ENCODE data around the gene DENND2D.

Gene DENND2D

DNA sequence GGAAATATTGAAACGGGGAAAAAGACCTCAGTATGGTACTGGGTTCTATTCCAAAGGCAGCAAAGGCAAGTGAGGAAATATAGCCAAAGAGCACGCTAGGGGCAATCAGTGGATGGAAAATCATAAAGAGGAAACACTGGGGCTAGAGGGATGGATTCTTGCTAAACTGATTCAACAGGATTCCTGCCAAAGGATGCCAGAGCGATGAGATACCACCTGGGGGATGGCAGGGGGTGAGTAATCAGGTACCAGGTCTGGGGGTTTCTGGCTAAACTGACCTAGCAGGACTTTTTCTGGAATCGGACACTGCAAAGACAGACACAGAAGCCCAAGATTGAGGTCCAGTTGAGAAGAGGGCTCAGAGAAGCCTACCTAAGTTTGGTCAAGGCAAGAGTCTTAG lies 33.8 kb upstream of the DENND2D start:
- TF ChIP-seq TCF12 (IDR thresholded peaks at IDR 0.05; ENCODE audit: low read depth) (no peak), FOXM1 (IDR thresholded peaks at IDR 0.05; ENCODE audit: borderline replicate concordance, low read depth) (no peak), CREB1 (IDR thresholded peaks at IDR 0.05; ENCODE audit: low read depth) (no peak), EP300 (IDR thresholded peaks at IDR 0.05; ENCODE audit: borderline replicate concordance) (no peak), NFIC (IDR thresholded peaks at IDR 0.05) (no peak), CEBPB (IDR thresholded peaks at IDR 0.05) (no peak), EGR1 (IDR thresholded peaks at IDR 0.05) (no peak), RAD21 (IDR thresholded peaks at IDR 0.05; ENCODE audit: low read depth) (no peak), YY1 (IDR thresholded peaks at IDR 0.05; ENCODE audit: low read depth) (no peak), TAF1 (IDR thresholded peaks at IDR 0.05; ENCODE audit: low read depth) (no peak), TEAD4 (IDR thresholded peaks at IDR 0.05) (no peak)
- TF ChIP-seq, protein P1, sequence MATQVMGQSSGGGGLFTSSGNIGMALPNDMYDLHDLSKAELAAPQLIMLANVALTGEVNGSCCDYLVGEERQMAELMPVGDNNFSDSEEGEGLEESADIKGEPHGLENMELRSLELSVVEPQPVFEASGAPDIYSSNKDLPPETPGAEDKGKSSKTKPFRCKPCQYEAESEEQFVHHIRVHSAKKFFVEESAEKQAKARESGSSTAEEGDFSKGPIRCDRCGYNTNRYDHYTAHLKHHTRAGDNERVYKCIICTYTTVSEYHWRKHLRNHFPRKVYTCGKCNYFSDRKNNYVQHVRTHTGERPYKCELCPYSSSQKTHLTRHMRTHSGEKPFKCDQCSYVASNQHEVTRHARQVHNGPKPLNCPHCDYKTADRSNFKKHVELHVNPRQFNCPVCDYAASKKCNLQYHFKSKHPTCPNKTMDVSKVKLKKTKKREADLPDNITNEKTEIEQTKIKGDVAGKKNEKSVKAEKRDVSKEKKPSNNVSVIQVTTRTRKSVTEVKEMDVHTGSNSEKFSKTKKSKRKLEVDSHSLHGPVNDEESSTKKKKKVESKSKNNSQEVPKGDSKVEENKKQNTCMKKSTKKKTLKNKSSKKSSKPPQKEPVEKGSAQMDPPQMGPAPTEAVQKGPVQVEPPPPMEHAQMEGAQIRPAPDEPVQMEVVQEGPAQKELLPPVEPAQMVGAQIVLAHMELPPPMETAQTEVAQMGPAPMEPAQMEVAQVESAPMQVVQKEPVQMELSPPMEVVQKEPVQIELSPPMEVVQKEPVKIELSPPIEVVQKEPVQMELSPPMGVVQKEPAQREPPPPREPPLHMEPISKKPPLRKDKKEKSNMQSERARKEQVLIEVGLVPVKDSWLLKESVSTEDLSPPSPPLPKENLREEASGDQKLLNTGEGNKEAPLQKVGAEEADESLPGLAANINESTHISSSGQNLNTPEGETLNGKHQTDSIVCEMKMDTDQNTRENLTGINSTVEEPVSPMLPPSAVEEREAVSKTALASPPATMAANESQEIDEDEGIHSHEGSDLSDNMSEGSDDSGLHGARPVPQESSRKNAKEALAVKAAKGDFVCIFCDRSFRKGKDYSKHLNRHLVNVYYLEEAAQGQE (IDR thresholded peaks at IDR 0.05; ENCODE audit: low read depth) = no peak
- TF ChIP-seq, protein P2, sequence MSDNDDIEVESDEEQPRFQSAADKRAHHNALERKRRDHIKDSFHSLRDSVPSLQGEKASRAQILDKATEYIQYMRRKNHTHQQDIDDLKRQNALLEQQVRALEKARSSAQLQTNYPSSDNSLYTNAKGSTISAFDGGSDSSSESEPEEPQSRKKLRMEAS (IDR thresholded peaks at IDR 0.05) = no peak
- TF ChIP-seq, protein P3, sequence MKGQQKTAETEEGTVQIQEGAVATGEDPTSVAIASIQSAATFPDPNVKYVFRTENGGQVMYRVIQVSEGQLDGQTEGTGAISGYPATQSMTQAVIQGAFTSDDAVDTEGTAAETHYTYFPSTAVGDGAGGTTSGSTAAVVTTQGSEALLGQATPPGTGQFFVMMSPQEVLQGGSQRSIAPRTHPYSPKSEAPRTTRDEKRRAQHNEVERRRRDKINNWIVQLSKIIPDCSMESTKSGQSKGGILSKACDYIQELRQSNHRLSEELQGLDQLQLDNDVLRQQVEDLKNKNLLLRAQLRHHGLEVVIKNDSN (IDR thresholded peaks at IDR 0.05) = no peak

DNA sequence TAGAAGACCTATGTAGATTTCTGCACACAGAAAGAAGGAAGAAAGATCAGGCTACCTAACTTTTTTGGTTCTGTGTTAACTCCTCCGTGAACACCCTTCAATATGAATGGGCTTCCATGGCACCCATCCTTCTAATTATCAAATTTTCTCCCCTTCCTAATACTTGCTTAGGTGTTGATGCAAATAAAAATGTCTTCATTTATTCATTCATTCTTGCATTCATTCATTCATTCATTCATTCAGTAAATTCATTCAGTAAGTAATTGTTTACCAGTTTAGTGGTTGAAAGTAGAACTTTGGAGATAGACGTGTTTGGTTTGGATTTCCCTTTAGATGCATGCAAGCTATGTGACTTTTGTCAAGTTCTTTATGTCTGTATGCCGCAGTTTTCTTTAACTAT lies 31.7 kb upstream of the DENND2D start:
- TF ChIP-seq FOXM1 (IDR thresholded peaks at IDR 0.05; ENCODE audit: borderline replicate concordance, low read depth) (no peak), NFIC (IDR thresholded peaks at IDR 0.05) (no peak), YY1 (IDR thresholded peaks at IDR 0.05; ENCODE audit: low read depth) (no peak), CEBPB (IDR thresholded peaks at IDR 0.05) (no peak), RAD21 (IDR thresholded peaks at IDR 0.05; ENCODE audit: low read depth) (no peak), EP300 (IDR thresholded peaks at IDR 0.05; ENCODE audit: borderline replicate concordance) (no peak), TAF1 (IDR thresholded peaks at IDR 0.05; ENCODE audit: low read depth) (no peak), TCF12 (IDR thresholded peaks at IDR 0.05; ENCODE audit: low read depth) (no peak), CREB1 (IDR thresholded peaks at IDR 0.05; ENCODE audit: low read depth) (no peak), ZBTB7A (IDR thresholded peaks at IDR 0.05; ENCODE audit: low read depth) (no peak), EGR1 (IDR thresholded peaks at IDR 0.05) (no peak), TEAD4 (IDR thresholded peaks at IDR 0.05) (no peak)
- TF ChIP-seq, protein P1 (IDR thresholded peaks at IDR 0.05; ENCODE audit: low read depth) = no peak
- TF ChIP-seq, protein P3 (IDR thresholded peaks at IDR 0.05) = no peak
- TF ChIP-seq, protein P2 (IDR thresholded peaks at IDR 0.05) = no peak

DNA sequence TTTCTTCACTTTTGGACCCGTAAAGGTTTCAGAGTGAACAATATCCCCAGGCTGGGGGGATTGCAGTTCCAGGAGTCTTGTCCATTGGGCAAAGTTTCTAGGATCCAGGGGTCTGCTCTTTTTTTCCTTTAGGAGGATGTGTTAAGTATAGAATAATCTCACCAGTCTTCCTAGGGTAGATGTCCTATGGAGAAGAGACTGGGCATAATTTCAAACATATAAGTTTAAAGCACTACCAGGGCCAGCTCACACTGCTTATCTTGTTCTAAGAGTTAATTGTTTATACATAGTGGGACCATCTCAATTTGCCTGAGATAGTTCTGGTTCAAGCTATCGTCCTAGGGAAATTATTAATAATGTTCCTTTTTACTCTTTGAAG lies 28.3 kb upstream of the DENND2D start:
- TF ChIP-seq, protein P2 (IDR thresholded peaks at IDR 0.05) = no peak

DNA sequence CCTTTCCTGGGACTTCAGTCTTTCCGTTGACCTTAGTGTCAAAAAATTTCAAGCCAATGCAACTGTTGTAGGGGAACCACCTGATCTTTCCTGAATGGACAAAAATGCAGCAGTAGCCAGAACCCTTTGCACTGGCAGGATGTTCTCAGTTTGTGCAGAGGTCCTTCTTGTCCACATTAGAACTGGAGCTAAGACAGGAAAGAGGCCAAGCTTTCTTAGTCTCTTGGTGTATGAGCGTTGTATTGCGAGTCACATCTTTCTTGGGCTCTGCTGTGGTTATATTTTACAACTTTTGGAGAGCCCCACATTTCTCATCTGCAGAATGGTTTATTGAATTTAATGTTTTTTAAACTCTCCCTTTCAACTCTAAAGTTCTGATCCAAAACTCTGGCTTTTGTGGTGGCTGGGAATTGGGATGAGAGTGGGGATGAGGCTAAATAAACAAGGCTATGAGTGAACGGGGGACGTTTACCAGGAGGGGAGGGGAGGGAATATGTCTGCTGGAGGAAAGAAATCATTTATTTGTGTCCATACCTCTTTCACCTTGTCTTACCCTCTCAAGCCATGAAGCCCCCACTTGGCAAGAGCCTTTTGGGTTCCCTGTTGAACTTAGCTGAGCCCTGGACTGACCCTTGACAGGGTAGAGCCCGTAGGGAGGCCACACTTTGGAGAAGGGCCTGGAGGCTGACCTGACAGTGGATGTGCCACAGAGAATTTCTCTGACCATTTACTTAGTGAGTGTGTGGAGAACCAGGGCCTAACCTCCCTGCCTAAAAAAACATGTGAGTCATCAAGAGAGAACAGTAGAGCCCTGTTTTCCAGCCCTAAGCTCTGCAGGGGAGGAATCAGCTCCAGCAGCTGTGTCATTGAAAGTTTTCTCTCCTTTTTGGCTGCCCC lies 27.7 kb upstream of the DENND2D start:
- no peak for TF ChIP-seq TCF12 (IDR thresholded peaks at IDR 0.05; ENCODE audit: low read depth)
- TF ChIP-seq FOXM1 (IDR thresholded peaks at IDR 0.05; ENCODE audit: borderline replicate concordance, low read depth) = no peak
- TF ChIP-seq EGR1 (IDR thresholded peaks at IDR 0.05) = no peak
- no peak for TF ChIP-seq NFIC (IDR thresholded peaks at IDR 0.05)
- TF ChIP-seq, protein P3 (IDR thresholded peaks at IDR 0.05) = no peak
- TF ChIP-seq TEAD4 (IDR thresholded peaks at IDR 0.05) = no peak
- TF ChIP-seq EP300 (IDR thresholded peaks at IDR 0.05; ENCODE audit: borderline replicate concordance) = no peak
- no peak for TF ChIP-seq YY1 (IDR thresholded peaks at IDR 0.05; ENCODE audit: low read depth)
- TF ChIP-seq TAF1 (IDR thresholded peaks at IDR 0.05; ENCODE audit: low read depth) = no peak
- TF ChIP-seq, protein P2 (IDR thresholded peaks at IDR 0.05) = no peak
- no peak for TF ChIP-seq CREB1 (IDR thresholded peaks at IDR 0.05; ENCODE audit: low read depth)
- TF ChIP-seq, protein P1 (IDR thresholded peaks at IDR 0.05; ENCODE audit: low read depth) = no peak
- TF ChIP-seq ZBTB7A (IDR thresholded peaks at IDR 0.05; ENCODE audit: low read depth) = no peak
- TF ChIP-seq RAD21 (IDR thresholded peaks at IDR 0.05; ENCODE audit: low read depth) = no peak
- TF ChIP-seq CEBPB (IDR thresholded peaks at IDR 0.05) = no peak

All from Ishikawa (cell line).